B cell (primary cell): ENCODE results near the gene THSD4. TPM values are rescaled to one million over a fixed set of nuclear protein-coding genes. Genes with fewer than 3 reads are reported as not detected.

Source experiments
- ATAC-seq: fragments of 200-7000 bp; cut with Tn5 transposase; one replicate; pipeline ENCODE4 v1.10.0; 2021; ENCODE audit warnings: low read depth, mild to moderate bottlenecking, moderate number of reproducible peaks, moderate library complexity
- CTCF ChIA-PET: fragments of 350-600 bp; sonication (Branson Sonifier 250); formaldehyde crosslinking; loops from one replicate; lab custom pipeline; 2021; ENCODE audit warnings: antibody characterized with exemption, inconsistent platforms; lab: Charles Lee
- POLR2A ChIA-PET: fragments of 350-600 bp; sonication (Branson Sonifier 250); formaldehyde crosslinking; loops from one replicate; lab custom pipeline; 2021; ENCODE audit warnings: antibody characterized with exemption; lab: Charles Lee
- DNase-seq: peaks from one replicate; pipeline ENCODE4 v3.0.0; 2013
- H2AFZ ChIP-seq: 2 replicates; pipeline ENCODE4 v1.6.1; 2012; ENCODE audit warnings: mild to moderate bottlenecking, low read depth, low read length; ENCODE audit not compliant: insufficient read depth, poor library complexity, severe bottlenecking
- H3K27ac ChIP-seq, 2 donors: 1 replicate in 1 of 2; 2 replicates in 1 of 2; pipeline ENCODE4 v1.5.1; 2012 to 2013; ENCODE audit warnings: low read length in 2 of 2, mild to moderate bottlenecking in 2 of 2, moderate library complexity in 1 of 2
- H3K27me3 ChIP-seq, 4 experiments: fragments of 200-600 bp in 1 of 4; sonication (generic) in 1 of 4; replicated peaks in 1 of 4; 1 replicate in 2 of 4; 2 replicates in 2 of 4; pipeline versions ENCODE4 v1.6.1 to v1.7.0; 2013 to 2016; ENCODE audit warnings: low read length in 3 of 4, mild to moderate bottlenecking in 2 of 4, mixed read lengths in 1 of 4, moderate library complexity in 1 of 4; ENCODE audit not compliant: insufficient read depth in 4 of 4, control insufficient read depth in 3 of 4; ENCODE audit errors: control extremely low read depth in 1 of 4
- H3K36me3 ChIP-seq, 2 experiments: replicated peaks in 1 of 2; 1 replicate in 1 of 2; 2 replicates in 1 of 2; pipeline versions ENCODE4 v1.6.1 to v1.7.1; 2013; ENCODE audit warnings: low read length in 1 of 2; ENCODE audit not compliant: insufficient read depth in 2 of 2, control insufficient read depth in 1 of 2; ENCODE audit errors: control extremely low read depth in 1 of 2, extremely low read depth in 1 of 2
- H3K4me1 ChIP-seq, 2 donors: fragments of 200-600 bp in 1 of 2; sonication (generic) in 1 of 2; 1 replicate in 1 of 2; 2 replicates in 1 of 2; pipeline versions ENCODE4 v1.5.1 to v1.6.1; 2013 to 2017; ENCODE audit warnings: low read length in 2 of 2; ENCODE audit not compliant: control insufficient read depth in 2 of 2, insufficient read depth in 2 of 2
- H3K4me2 ChIP-seq: replicated peaks from 2 replicates; pipeline ENCODE3; 2012; ENCODE audit warnings: mild to moderate bottlenecking, low read depth, low read length; ENCODE audit not compliant: poor library complexity, severe bottlenecking
- H3K4me3 ChIP-seq, 5 experiments: fragments of 200-600 bp in 1 of 5; sonication (generic) in 1 of 5; 1 replicate in 3 of 5; 2 replicates in 2 of 5; pipeline versions ENCODE4 v1.5.1 to v1.7.0; 2011 to 2016; ENCODE audit warnings: low read length in 4 of 5, mild to moderate bottlenecking in 4 of 5, low read depth in 2 of 5, control low read depth in 1 of 5, moderate library complexity in 1 of 5; ENCODE audit not compliant: insufficient read depth in 1 of 5; ENCODE audit errors: control extremely low read depth in 1 of 5, extremely low read depth in 1 of 5
- H3K79me2 ChIP-seq: fragments of 200-600 bp; sonication (generic); one replicate; pipeline ENCODE4 v1.6.0; 2016; ENCODE audit warnings: low read length; ENCODE audit not compliant: control insufficient read depth, insufficient read depth
- H3K9ac ChIP-seq: fragments of 200-600 bp; sonication (generic); 2 replicates; pipeline ENCODE4 v1.6.1; 2017; ENCODE audit warnings: mild to moderate bottlenecking, low read length, moderate library complexity
- H3K9me3 ChIP-seq, 3 donors: one replicate each; pipeline versions ENCODE4 v1.6.1 to v1.7.1; 2013; ENCODE audit warnings: low read length in 2 of 3; ENCODE audit not compliant: control insufficient read depth in 2 of 3, insufficient read depth in 1 of 3; ENCODE audit errors: control extremely low read depth in 1 of 3
- H4K20me1 ChIP-seq: 2 replicates; pipeline ENCODE4 v1.6.0; 2012; ENCODE audit warnings: mild to moderate bottlenecking, low read length; ENCODE audit not compliant: insufficient read depth, control insufficient read depth, poor library complexity, severe bottlenecking
- H3K27ac Mint-ChIP-seq: one replicate; pipeline ENCODE4 v1.8.0; 2021; ENCODE audit warnings: mixed read lengths
- H3K27me3 Mint-ChIP-seq: one replicate; pipeline ENCODE4 v1.8.0; 2021; ENCODE audit warnings: mixed read lengths
- H3K4me1 Mint-ChIP-seq: one replicate; pipeline ENCODE4 v1.8.0; 2021; ENCODE audit warnings: mixed read lengths
- H3K4me3 Mint-ChIP-seq: one replicate; pipeline ENCODE4 v1.8.0; 2021; ENCODE audit warnings: mixed read lengths
- H3K9me3 Mint-ChIP-seq: one replicate; pipeline ENCODE4 v1.8.0; 2022; ENCODE audit warnings: mixed read lengths; ENCODE audit not compliant: insufficient read depth
- CTCF ChIP-seq: fragments of 200-600 bp; IDR thresholded peaks from one replicate; pipeline ENCODE4 v1.8.0; 2022; ENCODE audit warnings: antibody characterized with exemption, mild to moderate bottlenecking
- EZH2 ChIP-seq: IDR thresholded peaks from 2 replicates; pipeline ENCODE4 v1.6.1; 2012; ENCODE audit warnings: borderline replicate concordance, low read depth, mild to moderate bottlenecking, moderate library complexity, low read length; ENCODE audit not compliant: insufficient read depth, poor library complexity, severe bottlenecking
- WGBS: methylation state at CpG from one replicate; pipeline ENCODE4 v1.1.5; 2013; ENCODE audit warnings: missing lambda C conversion rate; ENCODE audit not compliant: insufficient coverage; 5-methylcytosine and 5-hydroxymethylcytosine counted together
- intact Hi-C: fragments of 100-400 bp; cut with micrococcal nuclease; formaldehyde crosslinking; loops from one replicate; pipeline ENCODE4 v1.10.0; 2022
- polyA plus RNA-seq: library from polyadenylated mRNA; depleted of rRNA; stranded (reverse); fragments of >200 nt; gene quantifications from 2 replicates; pipeline ENCODE4 v1.2.3, GENCODE V29; 2012
- total RNA-seq, 2 donors: library from RNA; stranded (reverse); fragments of 120-200 nt in 1 of 2; gene quantifications; 1 replicate in 1 of 2; 2 replicates in 1 of 2; pipeline versions ENCODE4 v1.2.3 to v1.2.4, GENCODE V29; 2013 to 2022

The THSD4 gene
- total and polyA plus RNA-seq, 2 donors (not counting 1 experiment from before 2014, with no cell fraction given) = not detected

DNA sequence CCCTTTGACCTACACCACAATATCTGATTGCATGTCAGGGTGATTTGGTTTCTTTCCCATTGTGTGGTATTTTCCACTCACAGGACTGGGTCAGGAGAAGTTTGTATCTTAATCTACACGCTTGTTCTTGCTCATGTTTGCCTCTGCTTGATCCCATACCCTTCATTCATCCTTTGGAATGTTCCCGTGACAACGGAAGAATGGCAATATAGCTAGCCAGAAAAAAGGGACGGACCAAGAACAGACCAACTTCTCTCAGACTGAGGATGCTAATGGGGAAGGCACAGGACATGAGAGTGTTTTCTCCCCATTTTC is 7.8 kb upstream of the THSD4 start:
- Histone ChIP-seq H3K4me3 (no peak overlapping the region), H3K4me2 (no peak overlapping the region), H3K4me1 (no peaks in the 10 kb centered on the region), H3K79me2 (no peaks in the 10 kb centered on the region), H3K27me3 (no peaks in the 10 kb centered on the region), H2AFZ (no peak overlapping the region), H3K9me3 (no peaks in the 10 kb centered on the region), H3K36me3 (no peaks in the 10 kb centered on the region), H3K27ac (no peak overlapping the region), H3K9ac (no peak overlapping the region), H4K20me1 (no peaks in the 10 kb centered on the region)
- ATAC-seq = no peak
- TF ChIP-seq CTCF (no peak), EZH2 (no peak)
- WGBS = 100% methylated on average over 3 of the region's 4 CpGs
- DNase-seq = no peak
- POLR2A ChIA-PET = no interaction called here
- no peak overlapping the region for H3K4me3 Mint-ChIP-seq
- H3K27ac Mint-ChIP-seq = no peak overlapping the region
- CTCF ChIA-PET = interaction anchor here (0.6 kb wide), 1 partner anchor 1725 kb away, joined by 3 read pairs; no protein-coding TSS in a partner anchor
- peaks cover 16% of the 10 kb centered on the region for H3K27me3 Mint-ChIP-seq
- intact Hi-C loops = no loop called here
- no peaks in the 10 kb centered on the region for H3K9me3 Mint-ChIP-seq
- H3K4me1 Mint-ChIP-seq = no peaks in the 10 kb centered on the region

- no peak for ATAC-seq
- CTCF ChIA-PET = no interaction called here
These were observed 6.1 kb upstream of the THSD4 start for GRCh38 chr15:71109130-71109529.

More at GRCh38 chr15:71109130-71109529, 6.1 kb upstream of the THSD4 start:
- no peak overlapping the region for H3K9ac ChIP-seq
- H4K20me1 ChIP-seq = no peaks in the 10 kb centered on the region
- 63% methylated on average over 3 of the region's 4 CpGs for WGBS
- H3K9me3 ChIP-seq = no peaks in the 10 kb centered on the region
- DNase-seq = no peak
- Mint-ChIP-seq H3K27me3 (peaks cover 18% of the 10 kb centered on the region), H3K4me1 (no peaks in the 10 kb centered on the region), H3K27ac (no peak overlapping the region), H3K9me3 (no peaks in the 10 kb centered on the region), H3K4me3 (no peak overlapping the region)
- H3K4me3 ChIP-seq = no peak overlapping the region
- H3K27ac ChIP-seq = no peak overlapping the region
- no peak overlapping the region for H3K4me2 ChIP-seq
- H3K27me3 ChIP-seq = no peaks in the 10 kb centered on the region
- intact Hi-C loops = no loop called here
- POLR2A ChIA-PET = no interaction called here
- H3K79me2 ChIP-seq = no peaks in the 10 kb centered on the region
- no peaks in the 10 kb centered on the region for H3K36me3 ChIP-seq
- TF ChIP-seq EZH2 (no peak), CTCF (no peak)
- H2AFZ ChIP-seq = no peak overlapping the region
- no peaks in the 10 kb centered on the region for H3K4me1 ChIP-seq
